A172 (cell line): Measurements from ENCODE around the gene PON2. TPM values are rescaled to one million over a fixed set of nuclear protein-coding genes. Genes with fewer than 3 reads are reported as not detected.
"Not testable (repeated sequence)": the region's sequence is repeated elsewhere in the genome, so short reads cannot be mapped to it uniquely, and the experiment has no call there.

ENCODE experiments used
- DNase-seq: peaks from one replicate; pipeline ENCODE4 v3.0.0-alpha.2; 2015; ENCODE audit warnings: low spot score
- total RNA-seq: library from RNA; depleted of rRNA; stranded (reverse); fragments of >200 nt; shearing (Covaris generic); gene quantifications from 2 replicates; pipeline ENCODE4 v1.2.3, GENCODE V29; 2014; rRNA removed

The PON2 gene
- 210 and 228 TPM in 2 replicates for total RNA-seq

DNA sequence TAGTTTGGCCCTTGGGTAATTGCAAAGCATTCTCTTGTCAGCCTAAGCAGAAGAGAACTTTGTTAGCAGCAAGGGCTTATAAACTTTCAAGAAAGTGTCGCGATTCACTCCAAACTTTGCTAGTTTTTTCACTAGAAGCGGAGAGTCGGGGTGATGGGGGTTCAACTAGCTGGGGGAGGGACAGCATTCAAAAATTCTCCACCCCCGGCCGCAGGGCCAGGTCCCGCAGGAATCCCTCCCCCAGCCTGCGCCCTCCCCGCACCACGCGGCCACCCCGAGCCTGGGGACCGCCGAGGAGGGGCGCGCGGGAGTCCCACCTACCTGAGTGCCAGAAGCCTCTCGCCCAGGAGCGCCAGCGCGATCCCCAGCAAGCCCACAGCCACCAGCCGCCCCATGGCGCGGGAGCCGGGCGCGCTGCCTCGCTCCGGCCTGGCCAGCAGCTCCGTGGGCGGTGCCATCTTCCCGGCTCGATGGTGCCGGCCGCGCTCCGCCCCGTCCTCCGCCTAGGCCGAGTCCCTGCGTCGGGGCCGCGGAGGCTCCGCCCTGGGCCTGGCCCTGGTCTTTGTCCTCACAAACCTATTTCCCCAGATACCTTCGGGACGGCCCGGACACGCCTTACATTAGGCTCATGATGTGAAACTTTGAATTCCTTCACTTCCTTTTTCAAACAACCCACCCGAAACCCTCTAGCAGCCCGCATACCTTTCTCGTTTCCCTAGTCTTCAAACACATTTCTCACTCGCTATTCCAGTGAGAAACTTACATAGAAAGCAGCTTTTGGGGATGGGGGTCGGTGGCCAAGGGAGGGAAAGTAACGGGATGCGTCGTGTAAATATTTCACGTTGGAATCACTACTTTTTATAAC lies at the start of gene PON2:
PON2 (minus strand) TSS at position 472 of the 865 bp plus-strand sequence; CDS start at position 395, 77 bp downstream.
- peak; percentile 71 for DNase-seq

DNA sequence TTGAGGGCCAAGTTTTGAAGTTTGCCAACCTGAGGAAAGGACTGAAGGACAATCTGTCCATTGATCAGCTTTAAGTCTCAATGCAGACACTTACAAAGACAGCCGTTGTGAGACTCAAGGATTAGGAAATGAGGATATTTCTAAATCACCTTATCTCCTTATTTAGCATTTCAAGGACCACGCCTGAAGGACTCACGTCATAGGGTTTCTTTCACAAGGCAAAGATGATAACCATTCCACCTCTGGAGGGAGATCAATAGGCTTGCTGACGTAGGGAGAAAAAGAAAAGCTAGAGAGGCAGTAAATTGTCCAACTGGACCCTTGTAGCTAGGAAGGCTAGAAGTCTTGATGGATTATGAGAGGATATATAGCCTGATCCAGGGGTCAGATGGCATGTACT lies 47.6 kb upstream of the PON2 start:
- no peak for DNase-seq

GRCh38 chr7:95481271-95482165 lies 46.7 kb upstream of the PON2 start:
- DNase-seq, result no peak

DNA sequence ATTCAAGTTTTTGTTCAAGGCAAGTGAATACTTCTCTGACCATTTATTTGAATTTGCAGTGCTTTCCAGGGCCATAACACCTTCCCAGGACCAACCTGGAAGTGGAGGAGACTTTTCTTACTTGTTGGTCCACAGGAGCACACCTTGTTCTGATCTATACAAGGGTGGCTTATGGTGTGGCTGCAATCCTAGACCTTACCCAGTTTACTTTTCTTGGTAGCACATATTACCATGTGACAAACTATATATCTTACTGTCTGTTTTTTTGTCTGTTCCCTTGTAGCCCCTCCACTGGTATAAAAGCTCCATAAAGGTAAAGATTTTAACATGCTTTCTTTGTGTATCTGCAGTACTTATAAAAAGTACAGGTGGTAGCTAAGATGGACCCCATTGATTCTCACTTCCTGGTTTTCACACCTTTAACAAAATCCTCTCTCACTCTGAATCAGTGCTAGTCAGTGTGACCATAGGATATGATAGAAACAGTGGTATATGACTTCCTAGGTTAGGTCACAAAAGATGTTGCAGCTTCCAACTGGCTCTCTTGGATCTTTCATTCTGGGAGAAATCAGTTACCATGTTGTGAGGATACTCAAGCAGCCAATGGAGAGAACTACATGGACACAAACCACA lies 45.3 kb upstream of the PON2 start:
- no peak for DNase-seq

- DNase-seq, result no peak
These were observed 43.6 kb upstream of the PON2 start for GRCh38 chr7:95478272-95479037.

- DNase-seq, result peak; percentile 71
These were observed 42.2 kb upstream of the PON2 start for GRCh38 chr7:95476904-95477594.

DNA sequence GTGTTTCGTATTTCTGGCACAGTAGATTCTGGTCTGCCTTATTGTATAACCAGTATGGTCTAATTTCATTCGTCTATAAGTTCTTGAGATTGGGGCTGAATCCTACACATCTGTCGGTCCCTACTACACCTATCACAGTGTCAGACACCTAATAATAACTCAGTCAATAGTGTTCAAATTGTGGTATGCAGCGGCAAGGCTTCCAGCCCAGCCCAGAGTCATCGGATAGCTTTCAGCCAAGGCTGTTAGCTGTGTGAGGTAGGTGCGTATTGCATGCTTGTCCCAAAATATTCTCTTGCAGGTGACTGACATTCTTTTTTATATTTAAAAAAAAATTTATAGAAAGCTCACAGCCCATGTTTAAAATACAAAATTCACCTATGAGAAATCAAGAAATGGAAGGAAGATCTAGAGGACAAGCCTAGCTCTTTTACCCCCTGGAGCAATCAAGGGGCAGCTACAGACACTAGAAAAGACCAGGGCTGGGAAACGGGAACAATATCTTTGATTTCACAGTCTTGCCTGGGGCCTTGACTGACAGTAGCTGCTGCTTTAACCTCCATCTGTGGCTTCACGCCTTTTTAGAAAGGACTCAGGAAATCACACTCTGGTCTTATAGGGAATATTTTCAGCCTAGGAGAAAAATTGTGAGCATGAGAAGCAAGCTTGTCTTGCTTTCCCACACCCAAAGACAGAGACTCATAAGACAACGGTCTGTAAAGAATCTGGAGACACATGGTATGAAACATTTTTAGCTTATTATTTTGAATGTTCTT lies 41.4 kb upstream of the PON2 start:
- DNase-seq, result no peak

GRCh38 chr7:95473276-95473985 lies 38.6 kb upstream of the PON2 start:
- DNase-seq, result no peak

GRCh38 chr7:95472581-95473161 lies 37.8 kb upstream of the PON2 start:
- peak; percentile 55 for DNase-seq

- DNase-seq, result no peak
These were observed 36.2 kb upstream of the PON2 start for GRCh38 chr7:95471071-95471470.

GRCh38 chr7:95470452-95470851 lies 35.6 kb upstream of the PON2 start:
- peak; percentile 40 for DNase-seq

DNA sequence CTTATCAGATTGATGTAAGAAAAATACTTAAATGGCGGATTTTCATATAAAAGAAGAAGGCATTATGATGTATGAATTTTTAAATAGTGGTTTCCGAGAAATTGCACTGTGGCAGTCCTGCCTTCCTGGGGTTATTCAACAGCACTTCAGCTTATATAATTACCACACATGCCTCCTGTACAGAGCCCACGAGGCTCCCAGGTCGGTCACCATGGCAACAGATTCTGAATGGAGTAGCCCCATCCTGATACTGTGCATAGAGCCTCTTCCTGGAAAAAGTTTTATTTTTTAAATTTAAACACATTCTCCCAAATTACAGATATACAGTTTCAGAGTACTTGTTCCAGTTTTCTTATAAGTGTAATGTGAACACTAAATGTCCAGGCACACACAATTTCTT lies 35.0 kb upstream of the PON2 start:
- DNase-seq, result no peak

DNA sequence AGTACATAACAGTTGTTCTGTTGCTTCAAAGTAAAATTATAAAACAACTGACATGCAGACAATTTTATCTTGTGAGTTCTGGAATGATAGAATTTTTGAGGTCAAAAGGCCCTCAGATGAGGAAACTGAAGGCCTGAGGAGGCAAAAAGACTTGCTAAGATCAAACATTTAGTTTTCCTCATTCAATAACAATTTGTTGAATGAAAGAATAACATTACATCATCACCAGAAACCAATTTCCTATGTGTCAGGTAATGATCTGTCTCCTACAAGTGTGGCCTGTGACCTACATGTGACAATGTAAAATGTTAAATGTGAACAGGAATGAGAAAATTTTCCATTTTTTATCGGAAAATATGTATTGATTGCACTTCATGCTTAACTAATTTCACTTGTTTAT lies 34.4 kb upstream of the PON2 start:
- DNase-seq, result no peak

DNA sequence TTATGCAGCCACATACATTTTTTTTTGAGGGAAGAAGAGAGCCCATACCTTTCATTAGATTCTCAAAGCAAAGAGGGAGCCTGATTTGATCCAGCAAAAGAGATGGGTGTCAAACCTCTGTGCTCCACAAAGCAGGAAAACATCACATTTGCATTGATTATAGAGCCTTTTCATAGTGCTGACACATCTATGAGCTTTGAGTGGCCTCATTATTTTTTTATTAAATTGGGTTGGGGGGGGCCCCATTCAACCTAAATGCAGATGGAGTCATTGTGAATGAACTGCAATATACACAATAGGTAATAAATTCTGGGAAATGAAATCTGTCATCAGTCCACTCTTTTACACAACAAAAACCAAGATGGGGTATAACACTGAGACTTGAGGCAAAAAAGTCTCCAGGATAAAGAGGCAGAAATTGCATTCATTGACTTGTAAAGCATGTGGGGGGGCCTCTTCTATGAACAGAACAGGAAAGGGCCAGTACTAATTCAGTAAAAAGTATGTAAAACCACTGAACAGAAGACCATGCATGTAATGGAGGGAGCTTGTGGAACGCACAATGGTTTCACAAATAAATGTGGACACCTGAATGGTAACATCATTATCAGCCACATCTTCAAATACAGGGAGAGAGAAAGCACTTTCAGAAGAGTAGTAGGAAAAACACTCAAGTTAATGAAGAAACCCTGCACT lies 33.2 kb upstream of the PON2 start:
- DNase-seq, result no peak

- not testable (repeated sequence) for DNase-seq
These were observed 25.8 kb upstream of the PON2 start for GRCh38 chr7:95460653-95461052.

- no peak for DNase-seq
These were observed 23.1 kb upstream of the PON2 start for GRCh38 chr7:95457947-95458346.

GRCh38 chr7:95454438-95455045 lies 19.7 kb upstream of the PON2 start:
- DNase-seq, result no peak

DNA sequence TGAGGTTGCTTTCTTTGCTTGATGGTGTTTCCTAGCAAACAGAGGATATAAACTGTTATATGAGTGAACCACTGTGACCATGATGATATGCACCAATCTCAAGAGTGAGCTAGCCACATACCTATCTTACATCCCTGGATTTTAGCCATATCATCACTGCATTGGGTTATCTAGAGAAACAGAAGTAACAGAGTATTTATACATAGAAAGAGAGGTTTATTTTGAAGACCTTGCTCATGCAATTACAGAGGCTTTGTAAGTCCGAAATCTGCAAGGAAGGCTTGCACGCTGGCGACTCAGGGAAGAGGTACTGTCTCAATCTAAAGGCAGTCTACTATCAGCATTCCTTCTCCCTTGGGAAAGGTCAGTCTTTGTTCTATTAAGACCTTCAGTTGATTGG lies 11.8 kb upstream of the PON2 start:
- DNase-seq, result no peak
